Left ventricle myocardium inferior (tissue), 1 donor: ENCODE measurements around the gene PTPRO. TPM values are rescaled to one million over a fixed set of nuclear protein-coding genes. Genes with fewer than 3 reads are reported as not detected.

Experiments
- DNase-seq: peaks from one replicate; pipeline ENCODE4 v3.0.0-alpha.2; 2020
- H3K27ac ChIP-seq: fragments of 200-600 bp; replicated peaks from 2 replicates; pipeline ENCODE4 v1.8.0; 2021
- H3K27me3 ChIP-seq: fragments of 200-600 bp; 2 replicates; pipeline ENCODE4 v1.8.0; 2021; ENCODE audit warnings: low read depth
- H3K36me3 ChIP-seq: fragments of 200-600 bp; 2 replicates; pipeline ENCODE4 v1.8.0; 2021
- H3K4me1 ChIP-seq: fragments of 200-600 bp; 2 replicates; pipeline ENCODE4 v1.8.0; 2021
- H3K4me3 ChIP-seq: fragments of 200-600 bp; 2 replicates; pipeline ENCODE4 v1.8.0; 2021; ENCODE audit warnings: mild to moderate bottlenecking, moderate library complexity
- H3K9me3 ChIP-seq: fragments of 200-600 bp; replicated peaks from 2 replicates; pipeline ENCODE4 v1.8.0; 2021
- CTCF ChIP-seq: fragments of 200-600 bp; IDR thresholded peaks from 2 replicates; pipeline ENCODE4 v1.8.0; 2021; ENCODE audit warnings: antibody characterized with exemption, mild to moderate bottlenecking, borderline replicate concordance
- intact Hi-C: fragments of 100-400 bp; cut with micrococcal nuclease; formaldehyde crosslinking; loops from one replicate; pipeline ENCODE4 v1.11.0; 2022
- total RNA-seq: library from RNA; stranded (reverse); fragmentation: NEBNext Ultra II Directional; extraction: Animal tissue kit (Norgen Biotek cat#: 25700); gene quantifications from one replicate; pipeline ENCODE4 v1.2.1, GENCODE V29; 2021
- donor health status: DM: no; HTN: yes; CAD: no; lungs with severe emphysema.

The PTPRO gene
- total RNA-seq, 1 donor from 2014 or later: 0.82 TPM

DNA sequence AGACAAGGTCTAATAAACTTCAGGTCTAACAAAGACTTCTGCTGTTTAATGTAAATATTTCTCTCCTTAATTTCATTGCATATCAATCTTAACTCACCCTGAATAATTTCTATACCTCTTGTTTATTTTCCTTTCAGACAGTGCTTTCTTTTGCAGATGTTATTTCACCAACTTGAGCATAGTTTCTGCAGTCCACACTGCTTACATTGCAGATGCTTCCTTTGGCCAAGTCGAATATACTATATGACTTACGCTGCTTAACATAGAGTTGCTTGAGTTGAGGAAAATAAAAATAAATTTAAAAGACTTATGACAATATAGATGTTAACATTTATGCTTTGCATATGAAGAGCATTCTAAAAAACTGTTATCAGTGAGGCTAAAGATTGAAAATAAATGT lies 217.7 kb downstream of the PTPRO start:
- Histone ChIP-seq H3K4me1 (no peaks in the 10 kb centered on the region), H3K4me3 (no peak overlapping the region), H3K36me3 (no peaks in the 10 kb centered on the region), H3K27ac (no peak overlapping the region), H3K27me3 (no peaks in the 10 kb centered on the region), H3K9me3 (no peaks in the 10 kb centered on the region)
- DNase-seq: no peak
- TF ChIP-seq CTCF: no peak
- intact Hi-C loops: no loop called here

GRCh38 chr12:15540469-15540872 lies 218.2 kb downstream of the PTPRO start:
- Histone ChIP-seq H3K4me1 (no peaks in the 10 kb centered on the region), H3K27ac (no peak overlapping the region), H3K4me3 (no peak overlapping the region), H3K36me3 (no peaks in the 10 kb centered on the region), H3K27me3 (no peaks in the 10 kb centered on the region), H3K9me3 (no peaks in the 10 kb centered on the region)
- intact Hi-C loops: no loop called here
- TF ChIP-seq CTCF: no peak
- no peak for DNase-seq

DNA sequence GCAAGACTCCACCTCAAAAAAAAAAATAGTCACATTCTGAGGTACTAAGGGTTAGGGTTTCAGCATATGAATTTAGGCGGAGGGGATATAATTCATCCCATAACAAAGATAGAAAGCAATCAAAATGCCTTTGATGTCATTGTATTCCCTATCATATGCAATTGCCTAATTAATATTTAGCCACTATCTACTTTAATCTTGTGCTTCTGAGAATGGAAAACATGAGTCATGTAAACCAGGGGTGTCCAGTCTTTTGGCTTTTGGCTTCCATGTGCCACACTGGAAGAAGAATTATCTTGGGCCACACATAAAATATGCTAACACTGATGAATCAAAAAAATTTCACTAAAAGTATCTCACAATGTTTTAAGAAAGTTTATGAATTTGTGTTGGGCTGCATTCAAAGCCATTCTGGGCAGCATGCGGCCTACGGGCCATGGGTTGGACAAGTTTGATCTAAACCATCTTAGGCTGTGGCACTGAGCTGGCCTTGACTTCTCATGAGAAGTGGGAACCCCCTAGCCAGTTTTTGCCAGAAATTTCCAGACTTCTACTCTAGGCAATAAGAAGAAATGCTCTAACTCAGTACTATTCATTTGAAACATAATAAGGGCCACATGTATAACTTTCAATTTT lies 219.8 kb downstream of the PTPRO start:
- H3K27ac ChIP-seq: no peak overlapping the region
- H3K4me1 ChIP-seq: peaks cover 5% of the 10 kb centered on the region
- intact Hi-C loops: no loop called here
- H3K4me3 ChIP-seq: no peak overlapping the region
- no peaks in the 10 kb centered on the region for H3K27me3 ChIP-seq
- TF ChIP-seq CTCF: no peak
- DNase-seq: no peak
- H3K36me3 ChIP-seq: no peaks in the 10 kb centered on the region
- no peaks in the 10 kb centered on the region for H3K9me3 ChIP-seq

- intact Hi-C loops: no loop called here
- Histone ChIP-seq H3K27ac (no peak overlapping the region), H3K27me3 (no peaks in the 10 kb centered on the region), H3K36me3 (no peaks in the 10 kb centered on the region), H3K9me3 (no peaks in the 10 kb centered on the region), H3K4me3 (no peak overlapping the region), H3K4me1 (peaks cover 5% of the 10 kb centered on the region)
- no peak for DNase-seq
- TF ChIP-seq CTCF: no peak
Observed at GRCh38 chr12:15543347-15543746, 221.0 kb downstream of the PTPRO start.

DNA sequence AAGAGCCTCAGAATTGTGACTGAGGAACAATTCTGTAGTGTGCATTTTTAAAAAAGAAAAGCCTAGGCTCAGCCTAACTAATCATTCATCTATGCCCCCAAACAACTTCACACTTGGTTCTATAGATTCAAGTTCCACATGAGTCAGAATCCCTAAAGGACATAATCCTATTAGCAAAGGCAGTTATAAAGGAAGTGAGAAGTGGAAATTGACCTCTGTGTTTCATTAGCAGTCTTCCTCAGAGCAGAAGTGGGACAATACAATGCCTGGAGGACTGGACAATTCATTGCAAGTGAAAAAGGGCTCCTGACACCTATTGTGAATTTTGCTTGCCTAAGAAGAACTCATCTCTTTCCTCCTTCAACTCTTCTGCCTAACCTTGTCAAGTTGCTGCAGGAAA lies 222.3 kb downstream of the PTPRO start:
- H3K9me3 ChIP-seq: no peaks in the 10 kb centered on the region
- no peak overlapping the region for H3K27ac ChIP-seq
- no peaks in the 10 kb centered on the region for H3K27me3 ChIP-seq
- no peak for TF ChIP-seq CTCF
- H3K36me3 ChIP-seq: no peaks in the 10 kb centered on the region
- DNase-seq: no peak
- no peak overlapping the region for H3K4me3 ChIP-seq
- intact Hi-C loops: no loop called here
- peaks cover 5% of the 10 kb centered on the region for H3K4me1 ChIP-seq
